Endothelial cell of hepatic sinusoid (primary cell): ENCODE results near the gene NLGN4Y.
"Not testable (repeated sequence)": the region's sequence is repeated elsewhere in the genome, so short reads cannot be mapped to it uniquely, and the experiment has no call there.

Experiments
- in situ Hi-C: cut with HindIII; loops from 2 replicates; pipeline ENCODE4 v1.10.0; 2017; ENCODE audit warnings: low sequenced_read_pairs

NLGN4Y gene

DNA sequence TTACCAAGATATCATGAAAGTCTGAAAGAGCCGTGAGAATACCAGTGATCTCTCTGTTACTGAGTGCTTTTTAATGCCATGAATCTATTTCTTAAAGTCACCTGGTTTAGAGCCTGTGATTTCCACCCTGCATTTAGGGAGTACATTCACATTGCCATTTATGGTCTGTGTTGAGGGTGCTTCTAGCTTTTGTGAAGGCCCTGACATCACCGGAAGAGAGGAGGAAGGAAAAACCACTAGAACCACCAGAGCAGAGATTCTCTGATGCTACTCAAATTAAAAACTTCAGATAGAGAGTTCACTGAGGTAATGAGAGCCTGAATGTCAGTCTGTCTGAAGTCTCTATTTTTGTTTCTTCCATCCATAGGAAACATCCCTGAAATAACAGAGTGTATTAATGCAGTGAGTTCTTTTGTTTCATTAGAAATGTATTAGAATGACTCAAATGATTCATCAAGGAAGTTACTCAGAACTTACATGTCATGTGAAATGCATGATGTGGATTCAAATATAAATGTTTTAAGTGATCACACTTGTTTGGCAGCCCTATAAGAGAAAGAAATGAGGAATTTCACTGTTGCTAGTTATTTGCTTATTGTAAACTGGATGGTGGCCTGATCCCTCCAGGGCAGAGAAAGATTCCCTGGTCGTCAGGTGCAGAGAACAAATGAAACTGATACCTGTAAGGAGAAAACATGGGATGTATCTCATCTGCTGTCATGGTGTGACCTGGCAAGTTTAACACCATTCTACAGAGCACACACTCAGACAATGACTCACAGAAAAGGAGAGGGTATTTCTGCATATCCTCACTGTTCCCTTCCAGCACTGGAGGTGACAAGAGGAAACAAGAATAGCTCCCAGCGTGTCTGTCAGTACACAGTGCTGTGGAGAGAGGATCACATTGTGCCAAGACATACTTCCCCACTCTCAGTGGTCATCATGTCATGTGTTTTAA lies 310.1 kb downstream of the NLGN4Y start:
- in situ Hi-C loops, result no loop called here

DNA sequence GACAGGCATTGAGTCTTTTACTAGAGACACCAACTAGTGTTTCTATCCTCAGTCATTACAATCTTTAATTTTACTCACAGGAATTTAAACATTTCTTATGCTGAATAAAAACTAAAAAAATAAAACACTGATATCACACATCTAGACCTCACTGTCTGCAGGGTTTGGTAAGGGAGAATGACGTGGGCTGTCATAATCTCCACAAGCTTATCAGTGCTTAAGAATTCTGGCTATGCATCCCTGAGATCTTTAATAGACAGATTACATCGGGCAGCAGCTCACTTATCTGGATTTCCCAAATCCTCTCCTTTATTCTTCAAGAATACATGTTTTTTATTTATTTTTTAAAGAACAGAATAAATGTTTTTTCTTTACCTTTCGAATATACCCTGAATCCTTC lies 313.1 kb downstream of the NLGN4Y start:
- in situ Hi-C loops, result no loop called here

GRCh38 chrY:14850734-14851133 lies 326.4 kb downstream of the NLGN4Y start:
- in situ Hi-C loops, result no loop called here

GRCh38 chrY:14860448-14860847 lies 336.1 kb downstream of the NLGN4Y start:
- in situ Hi-C loops, result no loop called here

DNA sequence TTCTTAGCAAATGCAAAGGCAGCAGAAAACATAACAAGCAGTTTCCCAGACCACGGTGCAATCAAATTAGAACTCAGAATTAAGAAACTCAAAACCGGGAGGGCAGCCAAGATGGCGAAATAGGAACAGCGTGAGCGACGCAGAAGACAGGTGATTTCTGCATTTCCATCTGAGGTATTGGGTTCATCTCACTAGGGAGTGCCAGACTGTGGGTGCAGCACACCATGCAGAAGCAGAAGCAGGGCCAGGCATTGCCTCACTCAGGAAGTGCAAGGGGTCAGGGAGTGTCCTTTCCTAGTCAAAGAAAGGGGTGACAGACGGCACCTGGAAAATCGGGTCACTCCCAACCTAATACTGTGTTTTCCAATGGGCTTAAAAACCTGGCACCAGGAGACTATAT lies 336.7 kb downstream of the NLGN4Y start:
- in situ Hi-C loops, result not testable (repeated sequence)

DNA sequence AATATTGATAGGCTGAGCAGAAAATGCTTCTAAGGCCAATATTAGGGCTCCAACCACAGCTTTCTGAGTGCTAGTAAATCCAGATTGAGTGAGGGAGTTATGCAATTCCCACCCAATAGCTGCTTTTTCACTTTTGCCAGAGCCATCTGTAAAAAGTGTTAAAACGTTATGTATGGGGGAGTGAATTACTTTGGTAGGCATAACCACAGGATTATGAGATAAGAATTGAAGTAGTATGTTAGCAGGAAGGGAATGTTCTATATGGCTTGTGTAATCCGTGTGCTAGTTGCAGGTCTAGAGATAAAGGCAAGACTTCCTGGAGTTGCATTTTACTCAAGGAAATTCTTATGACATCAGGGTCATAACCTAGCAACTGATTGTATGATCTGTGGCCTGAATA lies 347.6 kb downstream of the NLGN4Y start:
- in situ Hi-C loops, result no loop called here
